Activated naive CD8-positive, alpha-beta T cell treated with anti-CD3 and anti-CD28 coated beads for 36 hours (primary cell): Measurements from ENCODE around the gene DNAJA2. TPM values are rescaled to one million over a fixed set of nuclear protein-coding genes. Genes with fewer than 3 reads are reported as not detected.
"Not testable (repeated sequence)": the region's sequence is repeated elsewhere in the genome, so short reads cannot be mapped to it uniquely, and the experiment has no call there.

Experiments
- DNase-seq: peaks from one replicate; pipeline ENCODE4 v3.0.0; 2021
- H3K27ac Mint-ChIP-seq: one replicate; pipeline ENCODE4 v1.8.0; 2022; ENCODE audit warnings: mild to moderate bottlenecking, moderate library complexity, mixed read lengths
- H3K27me3 Mint-ChIP-seq: one replicate; pipeline ENCODE4 v1.8.0; 2022; ENCODE audit warnings: mild to moderate bottlenecking, mixed read lengths
- H3K36me3 Mint-ChIP-seq: one replicate; pipeline ENCODE4 v1.8.0; 2021; ENCODE audit warnings: mild to moderate bottlenecking, mixed read lengths
- H3K4me1 Mint-ChIP-seq: one replicate; pipeline ENCODE4 v1.8.0; 2021; ENCODE audit warnings: mixed read lengths
- H3K4me3 Mint-ChIP-seq: one replicate; pipeline ENCODE4 v1.8.0; 2022; ENCODE audit warnings: mild to moderate bottlenecking, moderate library complexity, mixed read lengths
- H3K9me3 Mint-ChIP-seq: one replicate; pipeline ENCODE4 v1.8.0; 2022; ENCODE audit warnings: mixed read lengths
- total RNA-seq, 2 experiments: library from RNA; stranded (reverse); gene quantifications; one replicate each; pipeline ENCODE4 v1.2.3, GENCODE V29; 2021

Gene DNAJA2
- total RNA-seq, 2 experiments from 2014 or later: 104 TPM

GRCh38 chr16:46961373-46962353, 11.8 kb downstream of the DNAJA2 start:
- peak overlapping the region; percentile 52 for H3K4me3 Mint-ChIP-seq
- peak overlapping the region; percentile 87 for H3K27ac Mint-ChIP-seq
- peak; percentile 55 for DNase-seq
- no peaks in the 10 kb centered on the region for H3K9me3 Mint-ChIP-seq
- peaks cover 48% of the 10 kb centered on the region for H3K36me3 Mint-ChIP-seq
- H3K27me3 Mint-ChIP-seq: no peaks in the 10 kb centered on the region
- peaks cover 47% of the 10 kb centered on the region for H3K4me1 Mint-ChIP-seq

- peaks cover 26% of the 10 kb centered on the region for H3K36me3 Mint-ChIP-seq
- peak overlapping the region; percentile 27 for H3K27ac Mint-ChIP-seq
- H3K9me3 Mint-ChIP-seq: no peaks in the 10 kb centered on the region
- peaks cover 19% of the 10 kb centered on the region for H3K4me1 Mint-ChIP-seq
- DNase-seq: no peak
- H3K4me3 Mint-ChIP-seq: no peak overlapping the region
- no peaks in the 10 kb centered on the region for H3K27me3 Mint-ChIP-seq
These were observed 18.9 kb downstream of the DNAJA2 start for GRCh38 chr16:46954562-46954961.

GRCh38 chr16:46950009-46950408, 23.5 kb downstream of the DNAJA2 start:
- Mint-ChIP-seq H3K9me3 (no peaks in the 10 kb centered on the region), H3K27me3 (no peaks in the 10 kb centered on the region), H3K4me3 (no peak overlapping the region), H3K4me1 (peaks cover 9% of the 10 kb centered on the region), H3K27ac (no peak overlapping the region), H3K36me3 (peaks cover 4% of the 10 kb centered on the region)
- no peak for DNase-seq

- Mint-ChIP-seq H3K36me3 (no peaks in the 10 kb centered on the region), H3K9me3 (no peaks in the 10 kb centered on the region), H3K4me3 (no peak overlapping the region), H3K27ac (peak overlapping the region; percentile 52), H3K27me3 (no peaks in the 10 kb centered on the region), H3K4me1 (peaks cover 9% of the 10 kb centered on the region)
- peak; percentile 23 for DNase-seq
These were observed 24.1 kb downstream of the DNAJA2 start for GRCh38 chr16:46949241-46949892.

GRCh38 chr16:46948548-46949166, 24.8 kb downstream of the DNAJA2 start:
- no peak for DNase-seq
- peaks cover 9% of the 10 kb centered on the region for H3K4me1 Mint-ChIP-seq
- no peaks in the 10 kb centered on the region for H3K27me3 Mint-ChIP-seq
- peaks cover 2% of the 10 kb centered on the region for H3K36me3 Mint-ChIP-seq
- H3K27ac Mint-ChIP-seq: peak overlapping the region; percentile 52
- H3K9me3 Mint-ChIP-seq: no peaks in the 10 kb centered on the region
- no peak overlapping the region for H3K4me3 Mint-ChIP-seq

GRCh38 chr16:46947900-46948547, 25.4 kb downstream of the DNAJA2 start:
- Mint-ChIP-seq H3K36me3 (peaks cover 2% of the 10 kb centered on the region), H3K4me1 (peaks cover 11% of the 10 kb centered on the region), H3K9me3 (no peaks in the 10 kb centered on the region), H3K27me3 (no peaks in the 10 kb centered on the region), H3K27ac (no peak overlapping the region), H3K4me3 (no peak overlapping the region)
- DNase-seq: peak; percentile 22

- not testable (repeated sequence) for H3K4me3 Mint-ChIP-seq, H3K27ac Mint-ChIP-seq, DNase-seq, H3K36me3 Mint-ChIP-seq, H3K9me3 Mint-ChIP-seq, H3K27me3 Mint-ChIP-seq
- H3K4me1 Mint-ChIP-seq: peaks cover 19% of the 10 kb centered on the region
These were observed 28.8 kb downstream of the DNAJA2 start for GRCh38 chr16:46944713-46945112.

GRCh38 chr16:46937536-46937935, 35.9 kb downstream of the DNAJA2 start:
- DNase-seq: no peak
- H3K4me1 Mint-ChIP-seq: peaks cover 7% of the 10 kb centered on the region
- no peaks in the 10 kb centered on the region for H3K27me3 Mint-ChIP-seq
- H3K9me3 Mint-ChIP-seq: no peaks in the 10 kb centered on the region
- H3K36me3 Mint-ChIP-seq: no peaks in the 10 kb centered on the region
- H3K27ac Mint-ChIP-seq: no peak overlapping the region
- no peak overlapping the region for H3K4me3 Mint-ChIP-seq

- H3K4me1 Mint-ChIP-seq: peaks cover 4% of the 10 kb centered on the region
- no peaks in the 10 kb centered on the region for H3K9me3 Mint-ChIP-seq
- no peak overlapping the region for H3K4me3 Mint-ChIP-seq
- no peaks in the 10 kb centered on the region for H3K27me3 Mint-ChIP-seq
- DNase-seq: no peak
- no peak overlapping the region for H3K27ac Mint-ChIP-seq
- peaks cover 4% of the 10 kb centered on the region for H3K36me3 Mint-ChIP-seq
These were observed 40.7 kb downstream of the DNAJA2 start for GRCh38 chr16:46932802-46933201.

- DNase-seq: no peak
- Mint-ChIP-seq H3K4me3 (no peak overlapping the region), H3K9me3 (no peaks in the 10 kb centered on the region), H3K4me1 (peaks cover 6% of the 10 kb centered on the region), H3K27me3 (no peaks in the 10 kb centered on the region), H3K27ac (no peak overlapping the region), H3K36me3 (peaks cover 6% of the 10 kb centered on the region)
These were observed 42.6 kb downstream of the DNAJA2 start for GRCh38 chr16:46930861-46931260.

GRCh38 chr16:46929378-46930332, 43.8 kb downstream of the DNAJA2 start:
- Mint-ChIP-seq H3K27ac (no peak overlapping the region), H3K9me3 (no peaks in the 10 kb centered on the region), H3K27me3 (no peaks in the 10 kb centered on the region), H3K4me3 (no peak overlapping the region), H3K36me3 (peaks cover 6% of the 10 kb centered on the region), H3K4me1 (peaks cover 6% of the 10 kb centered on the region)
- peak; percentile 66 for DNase-seq

- Mint-ChIP-seq H3K4me1 (peaks cover 6% of the 10 kb centered on the region), H3K9me3 (no peaks in the 10 kb centered on the region), H3K27ac (no peak overlapping the region), H3K4me3 (no peak overlapping the region), H3K27me3 (no peaks in the 10 kb centered on the region), H3K36me3 (peaks cover 10% of the 10 kb centered on the region)
- DNase-seq: no peak
These were observed 44.7 kb downstream of the DNAJA2 start for GRCh38 chr16:46928811-46929210.

GRCh38 chr16:46927273-46927672, 46.2 kb downstream of the DNAJA2 start:
- no peaks in the 10 kb centered on the region for H3K27me3 Mint-ChIP-seq
- H3K36me3 Mint-ChIP-seq: peaks cover 11% of the 10 kb centered on the region
- H3K27ac Mint-ChIP-seq: no peak overlapping the region
- H3K9me3 Mint-ChIP-seq: no peaks in the 10 kb centered on the region
- no peak overlapping the region for H3K4me3 Mint-ChIP-seq
- DNase-seq: no peak
- peaks cover 2% of the 10 kb centered on the region for H3K4me1 Mint-ChIP-seq
